ENCODE measurements around the gene AK3. TPM values are rescaled to one million over a fixed set of nuclear protein-coding genes. Genes with fewer than 3 reads are reported as not detected.

Gene AK3
- polyA plus RNA-seq, 1 donor (not counting 4 experiments of a cell fraction or from before 2014, with no cell fraction given), result 45.8 TPM

DNA sequence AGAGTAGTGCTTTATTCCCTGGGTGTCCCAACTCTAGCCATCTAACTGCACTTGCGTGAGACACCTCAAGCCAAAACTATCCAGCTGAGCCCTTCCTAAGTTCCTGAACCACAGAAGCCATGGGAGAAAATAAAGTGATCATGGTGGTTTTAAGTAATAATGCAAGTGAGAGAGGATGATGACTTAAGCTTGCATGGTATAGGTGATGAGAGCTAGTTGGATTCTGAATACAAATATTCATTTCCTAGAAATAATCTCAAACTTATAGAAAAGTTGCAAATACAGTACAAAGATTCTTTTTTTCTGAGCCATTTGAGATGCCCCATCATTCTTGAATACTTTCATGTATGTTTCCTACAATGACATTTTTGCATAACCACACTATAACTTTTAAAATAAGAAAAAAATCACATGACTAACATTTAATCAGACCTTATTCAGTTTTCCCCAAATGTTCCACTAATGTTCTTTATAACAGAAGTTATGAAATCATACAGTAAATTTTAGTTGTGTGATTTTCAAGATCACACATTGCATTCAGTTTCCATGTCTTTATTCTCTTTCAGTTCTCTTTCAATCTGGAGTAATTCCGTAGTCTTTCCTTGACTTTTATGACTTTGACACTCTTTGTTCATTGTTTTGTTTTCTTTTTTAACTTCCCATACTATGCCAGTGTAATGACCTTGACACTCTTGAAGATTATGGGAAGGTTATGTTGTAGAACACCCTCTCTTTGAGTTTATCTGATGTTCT is 5.5 kb upstream of the AK3 start:
- dilution Hi-C loops (cut with MboI; ENCODE audit: extremely low pct_ligation_motif_present, low sequenced_read_pairs), result no loop called here
- H4K20me1 ChIP-seq (ENCODE audit: control insufficient read depth, extremely low read depth, insufficient read depth, low read length), result no peaks in the 10 kb centered on the region
- no peaks in the 10 kb centered on the region for H3K9me3 ChIP-seq (ENCODE audit: control insufficient read depth, low read depth, low read length)
- no peaks in the 10 kb centered on the region for H3K79me2 ChIP-seq (ENCODE audit: control insufficient read depth, insufficient read depth, low read length)
- no peak overlapping the region for H3K4me2 ChIP-seq (ENCODE audit: control insufficient read depth, extremely low read depth, insufficient read depth, low read depth, low read length)
- H3K9me1 ChIP-seq (ENCODE audit: control insufficient read depth, extremely low read depth, insufficient read depth, low read length), result no peaks in the 10 kb centered on the region
- FAIRE-seq (no peak), DNase-seq (ENCODE audit: low read depth, low spot score) (no peak)
- H3K27ac ChIP-seq (ENCODE audit: control insufficient read depth, insufficient read depth, low read length), result no peak overlapping the region
- no peak overlapping the region for H3K9ac ChIP-seq (ENCODE audit: control insufficient read depth, extremely low read depth, insufficient read depth, low read length)
- no peak overlapping the region for H2AFZ ChIP-seq (ENCODE audit: control insufficient read depth, low read length)
- H3K36me3 ChIP-seq (ENCODE audit: control insufficient read depth in 2 of 2, extremely low read depth in 1 of 2, insufficient read depth in 2 of 2, low read length in 2 of 2), result no peaks in the 10 kb centered on the region
- H3K4me1 ChIP-seq (ENCODE audit: control insufficient read depth, extremely low read depth, insufficient read depth, low read length), result peaks cover 20% of the 10 kb centered on the region
- H3K4me3 ChIP-seq (ENCODE audit: control insufficient read depth in 2 of 3, extremely low read depth in 1 of 3, insufficient read depth in 2 of 3, low read depth in 1 of 3, low read length in 3 of 3), result no peak overlapping the region
- TF ChIP-seq, protein P1, sequence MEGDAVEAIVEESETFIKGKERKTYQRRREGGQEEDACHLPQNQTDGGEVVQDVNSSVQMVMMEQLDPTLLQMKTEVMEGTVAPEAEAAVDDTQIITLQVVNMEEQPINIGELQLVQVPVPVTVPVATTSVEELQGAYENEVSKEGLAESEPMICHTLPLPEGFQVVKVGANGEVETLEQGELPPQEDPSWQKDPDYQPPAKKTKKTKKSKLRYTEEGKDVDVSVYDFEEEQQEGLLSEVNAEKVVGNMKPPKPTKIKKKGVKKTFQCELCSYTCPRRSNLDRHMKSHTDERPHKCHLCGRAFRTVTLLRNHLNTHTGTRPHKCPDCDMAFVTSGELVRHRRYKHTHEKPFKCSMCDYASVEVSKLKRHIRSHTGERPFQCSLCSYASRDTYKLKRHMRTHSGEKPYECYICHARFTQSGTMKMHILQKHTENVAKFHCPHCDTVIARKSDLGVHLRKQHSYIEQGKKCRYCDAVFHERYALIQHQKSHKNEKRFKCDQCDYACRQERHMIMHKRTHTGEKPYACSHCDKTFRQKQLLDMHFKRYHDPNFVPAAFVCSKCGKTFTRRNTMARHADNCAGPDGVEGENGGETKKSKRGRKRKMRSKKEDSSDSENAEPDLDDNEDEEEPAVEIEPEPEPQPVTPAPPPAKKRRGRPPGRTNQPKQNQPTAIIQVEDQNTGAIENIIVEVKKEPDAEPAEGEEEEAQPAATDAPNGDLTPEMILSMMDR (optimal IDR thresholded peaks at IDR 0.05 in 1 of 3, IDR thresholded peaks at IDR 0.05 in 1 of 3, conservative IDR thresholded peaks at IDR 0.05 in 1 of 3; ENCODE audit: extremely low read depth in 1 of 3, insufficient read depth in 2 of 3, low read length in 3 of 3), result no peak
- TF ChIP-seq EZH2 (IDR thresholded peaks at IDR 0.05; ENCODE audit: low read length), result no peak
- H3K27me3 ChIP-seq (ENCODE audit: control insufficient read depth, extremely low read depth, insufficient read depth, low read length), result no peaks in the 10 kb centered on the region

DNA sequence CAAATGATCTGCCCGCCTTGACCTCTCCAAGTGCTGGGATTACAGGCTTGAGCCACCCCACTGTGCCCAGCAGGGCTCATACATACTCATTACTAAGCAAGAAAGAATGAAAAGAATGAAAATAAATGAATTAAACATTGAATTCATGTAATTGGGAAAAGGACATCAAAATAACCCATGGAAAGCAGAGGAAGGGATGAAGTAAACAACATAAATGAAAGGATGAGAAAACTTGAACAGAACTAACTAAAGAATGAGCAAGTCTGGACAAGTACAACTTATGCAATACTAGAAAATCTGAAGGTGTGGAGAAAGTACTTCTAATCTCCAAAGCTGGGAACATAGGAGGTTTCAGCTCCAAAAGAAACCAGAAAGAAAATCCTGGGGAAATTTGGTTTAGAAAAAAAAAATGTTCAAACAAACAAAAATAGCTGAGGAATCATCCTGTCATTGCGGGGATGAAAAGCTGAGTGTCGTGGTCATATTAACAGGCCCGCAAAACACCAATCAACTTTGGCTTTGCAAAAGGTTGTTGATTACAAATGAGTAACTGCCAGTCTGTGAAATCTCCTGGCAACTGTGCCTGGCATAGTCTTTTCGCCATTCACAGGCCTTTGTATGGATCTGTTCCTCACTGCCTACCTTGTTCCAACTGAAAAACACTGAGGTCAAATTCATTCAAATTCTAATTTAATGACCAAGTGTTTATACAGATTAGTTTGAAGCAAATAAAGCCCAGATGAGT is 2.3 kb upstream of the AK3 start:
- no peaks in the 10 kb centered on the region for H4K20me1 ChIP-seq (ENCODE audit: control insufficient read depth, extremely low read depth, insufficient read depth, low read length)
- H3K4me2 ChIP-seq (ENCODE audit: control insufficient read depth, extremely low read depth, insufficient read depth, low read depth, low read length), result peak overlapping the region; percentile 78
- H3K27ac ChIP-seq (ENCODE audit: control insufficient read depth, insufficient read depth, low read length), result peak overlapping the region; percentile 88
- peak overlapping the region in 1 of 3 experiments; percentile 16 for H3K4me3 ChIP-seq (ENCODE audit: control insufficient read depth in 2 of 3, extremely low read depth in 1 of 3, insufficient read depth in 2 of 3, low read depth in 1 of 3, low read length in 3 of 3)
- H3K36me3 ChIP-seq (ENCODE audit: control insufficient read depth in 2 of 2, extremely low read depth in 1 of 2, insufficient read depth in 2 of 2, low read length in 2 of 2), result no peaks in the 10 kb centered on the region
- H3K4me1 ChIP-seq (ENCODE audit: control insufficient read depth, extremely low read depth, insufficient read depth, low read length), result peaks cover 23% of the 10 kb centered on the region
- DNase-seq (ENCODE audit: low read depth, low spot score), result no peak
- peaks cover 24% of the 10 kb centered on the region for H3K79me2 ChIP-seq (ENCODE audit: control insufficient read depth, insufficient read depth, low read length)
- H3K9ac ChIP-seq (ENCODE audit: control insufficient read depth, extremely low read depth, insufficient read depth, low read length), result peak overlapping the region; percentile 33
- no peaks in the 10 kb centered on the region for H3K27me3 ChIP-seq (ENCODE audit: control insufficient read depth, extremely low read depth, insufficient read depth, low read length)
- no peaks in the 10 kb centered on the region for H3K9me3 ChIP-seq (ENCODE audit: control insufficient read depth, low read depth, low read length)
- dilution Hi-C loops (cut with MboI; ENCODE audit: extremely low pct_ligation_motif_present, low sequenced_read_pairs), result no loop called here
- no peaks in the 10 kb centered on the region for H3K9me1 ChIP-seq (ENCODE audit: control insufficient read depth, extremely low read depth, insufficient read depth, low read length)
- H2AFZ ChIP-seq (ENCODE audit: control insufficient read depth, low read length), result peak overlapping the region; percentile 56
- TF ChIP-seq, protein P1 (optimal IDR thresholded peaks at IDR 0.05 in 1 of 3, IDR thresholded peaks at IDR 0.05 in 1 of 3, conservative IDR thresholded peaks at IDR 0.05 in 1 of 3; ENCODE audit: extremely low read depth in 1 of 3, insufficient read depth in 2 of 3, low read length in 3 of 3), result no peak
- TF ChIP-seq EZH2 (IDR thresholded peaks at IDR 0.05; ENCODE audit: low read length), result no peak
- FAIRE-seq, result peak; percentile 56
